CD4-positive, CD25-positive, alpha-beta regulatory T cell (primary cell): ENCODE measurements around the gene TUBGCP2. TPM values are rescaled to one million over a fixed set of nuclear protein-coding genes. Genes with fewer than 3 reads are reported as not detected.

ENCODE experiments used
- polyA plus RNA-seq, 4 donors: library from polyadenylated mRNA; unstranded; fragments of 300-500 nt; fragmentation: Illumina TruSeq; gene quantifications; one replicate each; pipeline ENCODE4 v1.2.3, GENCODE V29; 2021
- total RNA-seq: library from RNA; stranded (reverse); gene quantifications from one replicate; pipeline ENCODE4 v1.2.3, GENCODE V29; 2022

The TUBGCP2 gene
- total and polyA plus RNA-seq, 5 donors from 2014 or later, result 23.5 to 73.8 (median 31.7) TPM

Other genes with a start within 250 kb of the TUBGCP2 start
- not detected for gene ADGRA1, start 220.9 kb downstream of the TUBGCP2 start, total RNA-seq
- gene ADGRA1, start 220.9 kb downstream of the TUBGCP2 start, polyA plus RNA-seq, result not detected
- 1.1 TPM for gene KNDC1, start 148.7 kb downstream of the TUBGCP2 start, total RNA-seq
- not detected for gene KNDC1, start 148.7 kb downstream of the TUBGCP2 start, polyA plus RNA-seq
- not detected for gene UTF1, start 78.7 kb downstream of the TUBGCP2 start, total RNA-seq
- gene UTF1, start 78.7 kb downstream of the TUBGCP2 start, polyA plus RNA-seq, result not detected
- gene VENTX, start 71.0 kb downstream of the TUBGCP2 start, total RNA-seq, result not detected
- not detected for gene VENTX, start 71.0 kb downstream of the TUBGCP2 start, polyA plus RNA-seq
- 148 TPM for gene ADAM8, start 32.0 kb downstream of the TUBGCP2 start, total RNA-seq
- 10 to 100 TPM; 33.4 to 62.6 (median 49.8) TPM for gene ADAM8, start 32.0 kb downstream of the TUBGCP2 start, polyA plus RNA-seq
- gene ZNF511, start within 50 bp of the TUBGCP2 start, total RNA-seq, result 29.1 TPM
- gene ZNF511, start within 50 bp of the TUBGCP2 start, polyA plus RNA-seq, result 10 to 100 TPM; 67.5 to 96.4 (median 78.7) TPM
- gene CALY, start 28.0 kb upstream of the TUBGCP2 start, total RNA-seq, result 1.8 TPM
- 1 to 10 TPM in 2 of 4 donors, under 1 TPM in 2; 0.76 to 1.3 (median 1.00) TPM for gene CALY, start 28.0 kb upstream of the TUBGCP2 start, polyA plus RNA-seq
- not detected for gene PRAP1, start 38.5 kb upstream of the TUBGCP2 start, total RNA-seq
- gene PRAP1, start 38.5 kb upstream of the TUBGCP2 start, polyA plus RNA-seq, result not detected
- 7.1 TPM for gene FUOM, start 49.1 kb upstream of the TUBGCP2 start, total RNA-seq
- 10 to 100 TPM; 12.3 to 21.9 (median 17.9) TPM for gene FUOM, start 49.1 kb upstream of the TUBGCP2 start, polyA plus RNA-seq
- gene ECHS1, start 64.5 kb upstream of the TUBGCP2 start, total RNA-seq, result 16.9 TPM
- 10 to 100 TPM; 76.3 to 91.7 (median 88.9) TPM for gene ECHS1, start 64.5 kb upstream of the TUBGCP2 start, polyA plus RNA-seq
- gene PAOX, start 70.4 kb upstream of the TUBGCP2 start, total RNA-seq, result 6.7 TPM
- gene PAOX, start 70.4 kb upstream of the TUBGCP2 start, polyA plus RNA-seq, result 10 to 100 TPM; 10.1 to 14.3 (median 11.2) TPM
- gene MTG1, start 85.3 kb upstream of the TUBGCP2 start, total RNA-seq, result 60.8 TPM
- gene MTG1, start 85.3 kb upstream of the TUBGCP2 start, polyA plus RNA-seq, result 10 to 100 TPM; 36.7 to 46.7 (median 37.2) TPM
- gene SPRN, start 115.8 kb upstream of the TUBGCP2 start, total RNA-seq, result not detected
- under 1 TPM; 0.10 to 0.77 (median 0.25) TPM for gene SPRN, start 115.8 kb upstream of the TUBGCP2 start, polyA plus RNA-seq
- gene SCART1, start 145.1 kb upstream of the TUBGCP2 start, total RNA-seq, result 5.6 TPM
- gene SCART1, start 145.1 kb upstream of the TUBGCP2 start, polyA plus RNA-seq, result under 1 TPM in 2 of 4 donors, not detected in 2; 0.03 to 0.29 TPM
- gene CYP2E1, start 218.5 kb upstream of the TUBGCP2 start, total RNA-seq, result 0.37 TPM
- under 1 TPM in 1 of 4 donors, not detected in 3; 0.09 TPM for gene CYP2E1, start 218.5 kb upstream of the TUBGCP2 start, polyA plus RNA-seq